PC-9 (cell line): ENCODE results near the gene TRPM7.

Experiments
- CTCF ChIP-seq: fragments of 200-600 bp; sonication (generic); conservative IDR thresholded peaks from 2 replicates; pipeline ENCODE4 v1.6.1; 2017; ENCODE audit warnings: mixed run types, antibody characterized with exemption, mild to moderate bottlenecking, moderate library complexity
- EZH2 ChIP-seq: fragments of 200-600 bp; sonication (generic); IDR thresholded peaks from 2 replicates; pipeline ENCODE4 v1.8.0; 2017; ENCODE audit warnings: antibody characterized with exemption, low read depth

GRCh38 chr15:50542887-50543210, 143.7 kb downstream of the TRPM7 start:
- TF ChIP-seq CTCF (no peak), EZH2 (no peak)
